K562 (cell line): ENCODE results near the gene CPA4. TPM values are rescaled to one million over a fixed set of nuclear protein-coding genes. Genes with fewer than 3 reads are reported as not detected.

Experiments used
- ATAC-seq: fragments of 200-7000 bp; cut with Tn5 transposase; 3 replicates; pipeline ENCODE4 v1.9.1; 2020; ENCODE audit warnings: moderate library complexity
- BruUV-seq: library from RNA; stranded (reverse); fragments of 400-500 nt; replicated peaks from 2 replicates; lab custom pipeline; 2021; lab: Mats Ljungman, UMichigan
- CTCF ChIA-PET: fragments of 300-600 bp; formaldehyde crosslinking; extraction: SDS; loops from one replicate; lab custom pipeline; 2021; ENCODE audit warnings: low intra/inter-chr PET ratio; lab: Yijun Ruan, JAX
- POLR2A ChIA-PET: fragments of 300-600, 350-650 bp; sonication (Branson Sonifier 250); formaldehyde crosslinking; extraction: SDS; loops from one replicate; lab custom pipeline; 2021; ENCODE audit warnings: antibody characterized with exemption, inconsistent platforms; lab: Yijun Ruan, JAX
- DNase-seq, 4 experiments: peaks; one replicate each; pipeline versions ENCODE4 v3.0.0 to v3.0.0-alpha.2; 2011 to 2018; ENCODE audit warnings: low spot score in 3 of 4, mixed read lengths in 3 of 4; ENCODE audit errors: extremely low read depth in 1 of 4
- FAIRE-seq: peaks from 2 replicates; lab custom pipeline; 2011; peaks lifted over from hg19 to GRCh38; lab: Jason Lieb, UNC
- H2AFZ ChIP-seq: 2 replicates; pipeline ENCODE4 v1.6.0; 2011; ENCODE audit warnings: low read depth, low read length, control low read depth, inconsistent platforms
- H3K27ac ChIP-seq: fragments of 200-600 bp; 3 replicates; pipeline ENCODE4 v1.8.0; 2011; ENCODE audit warnings: low read depth, mild to moderate bottlenecking, control low read depth, inconsistent platforms, low read length, moderate library complexity, mixed read lengths; ENCODE audit errors: extremely low read depth
- H3K27me3 ChIP-seq, 2 experiments: fragments of 300-600 bp in 1 of 2; 2 replicates in 1 of 2; 3 replicates in 1 of 2; pipeline versions ENCODE4 v1.6.0 to v1.8.0; 2011; ENCODE audit warnings: inconsistent platforms in 2 of 2, low read length in 2 of 2, mild to moderate bottlenecking in 1 of 2, mixed read lengths in 1 of 2, moderate library complexity in 1 of 2; ENCODE audit not compliant: control insufficient read depth in 2 of 2, insufficient read depth in 2 of 2
- H3K36me3 ChIP-seq: fragments of 300-600 bp; 3 replicates; pipeline ENCODE4 v1.8.0; 2011; ENCODE audit warnings: mild to moderate bottlenecking, low read length, inconsistent platforms; ENCODE audit not compliant: control insufficient read depth, insufficient read depth
- H3K4me1 ChIP-seq, 2 experiments: fragments of 200-600 bp in 1 of 2; replicated peaks in 1 of 2; 2 replicates in 1 of 2; 3 replicates in 1 of 2; pipeline versions ENCODE4 v1.5.1 to v1.8.0; 2011; ENCODE audit warnings: inconsistent platforms in 2 of 2, low read length in 2 of 2, mild to moderate bottlenecking in 1 of 2, mixed read lengths in 1 of 2, moderate library complexity in 1 of 2; ENCODE audit not compliant: control insufficient read depth in 2 of 2, insufficient read depth in 2 of 2
- H3K4me2 ChIP-seq: 2 replicates; pipeline ENCODE4 v1.6.1; 2011; ENCODE audit warnings: low read length, control low read depth, inconsistent platforms, mixed read lengths; ENCODE audit not compliant: insufficient read depth
- H3K4me3 ChIP-seq: fragments of 200-600 bp; sonication (generic), shearing (Covaris generic); 2 replicates; pipeline ENCODE4 v1.5.1; 2016; ENCODE audit warnings: control low read depth, inconsistent platforms
- H3K79me2 ChIP-seq: fragments of 200-600 bp; 3 replicates; pipeline ENCODE4 v1.8.0; 2011; ENCODE audit warnings: low read length, inconsistent platforms; ENCODE audit not compliant: control insufficient read depth, insufficient read depth
- H3K9ac ChIP-seq, 2 experiments: 2 replicates each; pipeline versions ENCODE4 v1.6.0 to v1.6.1; 2011; ENCODE audit warnings: low read depth in 2 of 2, low read length in 2 of 2, control low read depth in 1 of 2, inconsistent platforms in 1 of 2, mild to moderate bottlenecking in 1 of 2, mixed read lengths in 1 of 2; ENCODE audit not compliant: insufficient read depth in 1 of 2
- H3K9me1 ChIP-seq: one replicate; pipeline ENCODE4 v1.6.0; 2011; ENCODE audit warnings: inconsistent platforms, mild to moderate bottlenecking, low read length, moderate library complexity; ENCODE audit not compliant: control insufficient read depth, insufficient read depth
- H3K9me3 ChIP-seq: replicated peaks from 2 replicates; pipeline ENCODE4 v1.5.1; 2011; ENCODE audit warnings: low read depth, low read length, inconsistent platforms; ENCODE audit not compliant: control insufficient read depth, insufficient read depth
- H4K20me1 ChIP-seq: replicated peaks from 2 replicates; pipeline ENCODE4 v1.6.1; 2011; ENCODE audit warnings: low read length, inconsistent platforms, mixed read lengths; ENCODE audit not compliant: control insufficient read depth, insufficient read depth
- AFF1 ChIP-seq, 2 experiments: fragments of 450-650 bp; IDR thresholded peaks; 2 replicates each; pipeline ENCODE4 v1.6.1; 2018; ENCODE audit warnings: mild to moderate bottlenecking in 2 of 2, low read depth in 1 of 2; ENCODE audit not compliant: partially characterized antibody in 2 of 2
- BRD9 ChIP-seq: fragments of 450-650 bp; IDR thresholded peaks from 2 replicates; pipeline ENCODE4 v1.6.1; 2018; ENCODE audit warnings: low read depth; ENCODE audit not compliant: partially characterized antibody
- CEBPB ChIP-seq: fragments of 450-650 bp; IDR thresholded peaks from 2 replicates; pipeline ENCODE4 v1.6.1; 2016; ENCODE audit warnings: missing genetic modification characterization, missing compliant biosample characterization
- ESRRA ChIP-seq: fragments of 450-650 bp; IDR thresholded peaks from 2 replicates; pipeline ENCODE4 v1.6.1; 2014; ENCODE audit warnings: low read depth, mild to moderate bottlenecking, moderate library complexity, borderline replicate concordance
- HCFC1 ChIP-seq: IDR thresholded peaks from 2 replicates; pipeline ENCODE4 v1.6.1; 2012; ENCODE audit warnings: low read depth, low read length, improper control_type of control experiment
- MAZ ChIP-seq, 2 experiments: fragments of 450-650 bp in 1 of 2; sonication (generic) in 1 of 2; formaldehyde crosslinking; IDR thresholded peaks in 1 of 2; conservative IDR thresholded peaks in 1 of 2; 2 replicates each; pipeline versions ENCODE4 v1.4.0 to v1.5.0; 2020; ENCODE audit warnings: mild to moderate bottlenecking in 1 of 2, missing genetic modification reagents in 1 of 2
- PYGO2 ChIP-seq: fragments of 450-650 bp; IDR thresholded peaks from 2 replicates; pipeline ENCODE4 v1.6.1; 2016; ENCODE audit warnings: mild to moderate bottlenecking, missing genetic modification characterization, moderate library complexity, missing compliant biosample characterization
- SAP30 ChIP-seq: fragments of 200-600 bp; sonication (generic); IDR thresholded peaks from 2 replicates; pipeline ENCODE4 v1.6.1; 2012; ENCODE audit warnings: borderline replicate concordance, low read depth, mild to moderate bottlenecking, moderate library complexity, low read length, control low read depth, inconsistent platforms; ENCODE audit not compliant: insufficient read depth, poor library complexity, severe bottlenecking
- SMAD3 ChIP-seq: fragments of 450-650 bp; formaldehyde crosslinking; conservative IDR thresholded peaks from 2 replicates; pipeline ENCODE4 v1.4.0; 2020; ENCODE audit warnings: mild to moderate bottlenecking
- THRAP3 ChIP-seq: fragments of 450-650 bp; IDR thresholded peaks from 2 replicates; pipeline ENCODE4 v1.6.1; 2016; ENCODE audit warnings: mild to moderate bottlenecking, inconsistent platforms, borderline replicate concordance
- ZBTB9 ChIP-seq: fragments of 450-650 bp; formaldehyde crosslinking; IDR thresholded peaks from 2 replicates; pipeline ENCODE4 v1.4.0; 2020; ENCODE audit warnings: mild to moderate bottlenecking, moderate library complexity
- ZC3H11A ChIP-seq: IDR thresholded peaks from 2 replicates; pipeline ENCODE4 v1.6.1; 2012; ENCODE audit warnings: low read depth, low read length, improper control_type of control experiment
- whole genome bisulfite sequencing: fragments of 100-300 bp; shearing (Covaris generic); methylation state at CpG from one replicate; pipeline ENCODE4 v1.1.6; 2016; ENCODE audit warnings: low coverage, mixed read lengths; ENCODE audit not compliant: insufficient coverage; ENCODE audit errors: missing lambda C conversion rate; 5-methylcytosine and 5-hydroxymethylcytosine counted together
- in situ Hi-C: fragments of 300-500 bp; cut with MboI; formaldehyde crosslinking; loops from 4 replicates; pipeline ENCODE4 v1.15.0; 2018; ENCODE audit warnings: inconsistent platforms, mixed read lengths
- intact Hi-C: fragments of 100-400 bp; cut with micrococcal nuclease; formaldehyde crosslinking; loops from 2 replicates; pipeline ENCODE4 v1.14.2; 2022
- polyA plus RNA-seq, 8 experiments: library from polyadenylated mRNA; depleted of rRNA in 4 of 8; stranded (reverse) in 5 of 8; unstranded in 3 of 8; fragments of >200 nt; fragmentation: Nextera tagmentation in 2 of 8; fragmentation: Illumina TruSeq in 1 of 8; extraction: Ambion mirVana in 2 of 8; extraction: Trizol in 1 of 8; gene quantifications; 2 replicates each; pipeline versions ENCODE4 v1.2.1 to v1.2.3, GENCODE V29; 2011 to 2014; ENCODE audit warnings: inconsistent platforms in 1 of 8, missing spikeins in 1 of 8
- total RNA-seq, 7 experiments: library from RNA; depleted of rRNA in 6 of 7; stranded (reverse); fragments of >200 nt in 6 of 7; fragmentation: Illumina TruSeq in 2 of 7; extraction: Trizol in 2 of 7; gene quantifications; 2 replicates each; pipeline versions ENCODE4 v1.2.1 to v1.2.3, GENCODE V29; 2011 to 2021; ENCODE audit warnings: low replicate concordance in 1 of 7

CPA4 gene
- total and polyA plus RNA-seq, 9 of the 15 experiments (the other 6 are each of a cell fraction or from before 2014, with no cell fraction given): not detected

- no peak overlapping the region for H2AFZ ChIP-seq
- no peaks in the 10 kb centered on the region for H4K20me1 ChIP-seq
- intact Hi-C loops (loop anchor here (5.0 to 10.0 kb wide), 2 partner anchors 207 to 556 kb away; partner anchors contain the start of gene KLHDC10), in situ Hi-C loops (no loop called here)
- H3K9me3 ChIP-seq: no peaks in the 10 kb centered on the region
- no peaks in the 10 kb centered on the region for H3K4me1 ChIP-seq
- H3K4me3 ChIP-seq: no peak overlapping the region
- no peak for DNase-seq
- no TSS peak for BruUV-seq
- no peak for FAIRE-seq
- TF ChIP-seq SMAD3 (CRISPR knock-in tag) (no peak), CEBPB (tag) (no peak), THRAP3 (no peak), HCFC1 (no peak), ZC3H11A (no peak), BRD9 (no peak), AFF1 (IDR thresholded peaks at IDR 0.05; ENCODE audit: low read depth in 1 of 2, partially characterized antibody in 2 of 2) (no peak), ZBTB9 (CRISPR knock-in tag) (no peak), ESRRA (no peak), MAZ (CRISPR knock-in tag; conservative IDR thresholded peaks at IDR 0.05 in 1 of 2, IDR thresholded peaks at IDR 0.05 in 1 of 2) (no peak), PYGO2 (tag) (no peak), SAP30 (no peak)
- ChIA-PET CTCF (no interaction called here), POLR2A (no interaction called here)
- H3K27ac ChIP-seq: no peak overlapping the region
- H3K36me3 ChIP-seq: no peaks in the 10 kb centered on the region
- H3K9ac ChIP-seq: no peak overlapping the region
- no peaks in the 10 kb centered on the region for H3K9me1 ChIP-seq
- H3K4me2 ChIP-seq: no peak overlapping the region
- peaks cover 35 to 36% of the 10 kb centered on the region in 2 experiments for H3K27me3 ChIP-seq
- ATAC-seq: no peak
- WGBS: 2% methylated on average over 2 of the region's 2 CpGs
- no peaks in the 10 kb centered on the region for H3K79me2 ChIP-seq
These were observed 13.7 kb upstream of the CPA4 start for GRCh38 chr7:130279286-130279685.
